CD4-positive, alpha-beta T cell treated with Interleukin-10 for 1 hour (primary cell): Measurements from ENCODE around the gene CTPS1.

Experiments
- DNase-seq: peaks from one replicate; pipeline ENCODE4 v3.0.0-alpha.2; 2020

CTPS1 gene

GRCh38 chr1:41025979-41026819 is 46.7 kb downstream of the CTPS1 start:
- DNase-seq, result no peak

- no peak for DNase-seq
These were observed 48.6 kb downstream of the CTPS1 start for GRCh38 chr1:41028034-41028642.

- no peak for DNase-seq
These were observed 51.5 kb downstream of the CTPS1 start for GRCh38 chr1:41030872-41031616.

- no peak for DNase-seq
These were observed 52.7 kb downstream of the CTPS1 start for GRCh38 chr1:41032147-41032546.

- no peak for DNase-seq
These were observed 53.8 kb downstream of the CTPS1 start for GRCh38 chr1:41033272-41033671.

- DNase-seq, result no peak
These were observed 57.8 kb downstream of the CTPS1 start for GRCh38 chr1:41037116-41037903.

- no peak for DNase-seq
These were observed 58.6 kb downstream of the CTPS1 start for GRCh38 chr1:41038110-41038509.

GRCh38 chr1:41041614-41042270 is 62.2 kb downstream of the CTPS1 start:
- DNase-seq, result no peak

- DNase-seq, result no peak
These were observed 64.7 kb downstream of the CTPS1 start for GRCh38 chr1:41044187-41044586.

GRCh38 chr1:41045740-41046139 is 66.2 kb downstream of the CTPS1 start:
- DNase-seq, result no peak

- DNase-seq, result no peak
These were observed 66.9 kb downstream of the CTPS1 start for GRCh38 chr1:41046347-41046775.

GRCh38 chr1:41048540-41048939 is 69.0 kb downstream of the CTPS1 start:
- no peak for DNase-seq

- DNase-seq, result no peak
These were observed 71.5 kb downstream of the CTPS1 start for GRCh38 chr1:41051022-41051421.

- DNase-seq, result no peak
These were observed 73.8 kb downstream of the CTPS1 start for GRCh38 chr1:41053316-41053715.

GRCh38 chr1:41056907-41057306 is 77.4 kb downstream of the CTPS1 start:
- no peak for DNase-seq
